ENCODE data around the gene SMAD6.

GRCh38 chr15:66766282-66767230 lies 64.5 kb downstream of the SMAD6 start:
- TF ChIP-seq, protein P1, sequence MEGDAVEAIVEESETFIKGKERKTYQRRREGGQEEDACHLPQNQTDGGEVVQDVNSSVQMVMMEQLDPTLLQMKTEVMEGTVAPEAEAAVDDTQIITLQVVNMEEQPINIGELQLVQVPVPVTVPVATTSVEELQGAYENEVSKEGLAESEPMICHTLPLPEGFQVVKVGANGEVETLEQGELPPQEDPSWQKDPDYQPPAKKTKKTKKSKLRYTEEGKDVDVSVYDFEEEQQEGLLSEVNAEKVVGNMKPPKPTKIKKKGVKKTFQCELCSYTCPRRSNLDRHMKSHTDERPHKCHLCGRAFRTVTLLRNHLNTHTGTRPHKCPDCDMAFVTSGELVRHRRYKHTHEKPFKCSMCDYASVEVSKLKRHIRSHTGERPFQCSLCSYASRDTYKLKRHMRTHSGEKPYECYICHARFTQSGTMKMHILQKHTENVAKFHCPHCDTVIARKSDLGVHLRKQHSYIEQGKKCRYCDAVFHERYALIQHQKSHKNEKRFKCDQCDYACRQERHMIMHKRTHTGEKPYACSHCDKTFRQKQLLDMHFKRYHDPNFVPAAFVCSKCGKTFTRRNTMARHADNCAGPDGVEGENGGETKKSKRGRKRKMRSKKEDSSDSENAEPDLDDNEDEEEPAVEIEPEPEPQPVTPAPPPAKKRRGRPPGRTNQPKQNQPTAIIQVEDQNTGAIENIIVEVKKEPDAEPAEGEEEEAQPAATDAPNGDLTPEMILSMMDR (IDR thresholded peaks at IDR 0.05): no peak
- no peak for TF ChIP-seq EZH2 (IDR thresholded peaks at IDR 0.05; ENCODE audit: borderline replicate concordance, insufficient read depth, low read depth, low read length, poor library complexity, severe bottlenecking)
